Heart left ventricle (tissue), 16 donors: ENCODE results near the gene RACK1. TPM values are rescaled to one million over a fixed set of nuclear protein-coding genes. Genes with fewer than 3 reads are reported as not detected.
A peak's percentile ranks its signal among the peaks of the same experiment; 100 is the strongest.

Experiments
- ATAC-seq, 4 donors: fragments of 200-7000 bp; cut with Tn5 transposase; one replicate each; pipeline ENCODE4 v1.9.1; 2020 to 2022; ENCODE audit warnings: moderate library complexity in 4 of 4, mild to moderate bottlenecking in 3 of 4, moderate number of reproducible peaks in 1 of 4
- DNase-seq, 5 donors: peaks; one replicate each; pipeline ENCODE4 v3.0.0-alpha.2; 2020
- H3K27ac ChIP-seq, 12 donors: fragments of 200-600 bp; sonication (generic) in 4 of 12; one replicate each; pipeline versions ENCODE4 v1.5.0 to v1.8.0; 2016 to 2022; ENCODE audit warnings: mild to moderate bottlenecking in 2 of 12
- H3K27me3 ChIP-seq, 9 donors: fragments of 200-600 bp; sonication (generic) in 2 of 9; one replicate each; pipeline versions ENCODE4 v1.5.1 to v1.8.0; 2016 to 2022; ENCODE audit warnings: mild to moderate bottlenecking in 3 of 9
- H3K36me3 ChIP-seq, 9 donors: fragments of 200-600 bp; sonication (generic) in 2 of 9; one replicate each; pipeline versions ENCODE4 v1.5.0 to v1.8.0; 2018 to 2022; ENCODE audit warnings: mild to moderate bottlenecking in 2 of 9
- H3K4me1 ChIP-seq, 12 donors: fragments of 200-600 bp; sonication (generic) in 4 of 12; one replicate each; pipeline versions ENCODE4 v1.5.0 to v1.8.0; 2016 to 2022; ENCODE audit warnings: mild to moderate bottlenecking in 3 of 12
- H3K4me3 ChIP-seq, 12 donors: fragments of 200-600 bp; sonication (generic) in 4 of 12; one replicate each; pipeline versions ENCODE4 v1.5.0 to v1.8.0; 2017 to 2022; ENCODE audit warnings: mild to moderate bottlenecking in 9 of 12, moderate library complexity in 4 of 12
- H3K9me3 ChIP-seq, 12 donors: fragments of 200-600 bp; sonication (generic) in 4 of 12; one replicate each; pipeline versions ENCODE4 v1.5.0 to v1.8.0; 2016 to 2022; ENCODE audit warnings: mild to moderate bottlenecking in 1 of 12
- CTCF ChIP-seq, 12 donors: fragments of 200-600 bp; sonication (generic) in 4 of 12; IDR thresholded peaks; one replicate each; pipeline versions ENCODE4 v1.5.0 to v1.8.0; 2018 to 2022; ENCODE audit warnings: antibody characterized with exemption in 12 of 12, mild to moderate bottlenecking in 5 of 12
- POLR2A ChIP-seq, 2 donors: fragments of 450-650 bp; IDR thresholded peaks; one replicate each; pipeline ENCODE4 v1.6.1; 2017; ENCODE audit warnings: antibody characterized with exemption in 2 of 2, mild to moderate bottlenecking in 2 of 2, moderate library complexity in 2 of 2
- WGBS, 4 donors: extraction: QIAGEN DNeasy Blood & Tissue Kit in 2 of 4; methylation state at CpG; one replicate each; pipeline versions ENCODE4 v1.1.5 to v1.1.7; 2013 to 2018; 5-methylcytosine and 5-hydroxymethylcytosine counted together
- intact Hi-C, 10 donors: fragments of 100-400 bp; cut with DNase I; formaldehyde crosslinking; loops; one replicate each; pipeline versions ENCODE4 v1.11.1 to v1.14.2; 2022
- polyA plus RNA-seq, 2 donors: library from polyadenylated mRNA; stranded (reverse); fragments of 200-250 nt; gene quantifications; one replicate each; pipeline ENCODE4 v1.2.3, GENCODE V29; 2013
- total RNA-seq, 9 donors: library from RNA; depleted of rRNA in 2 of 9; stranded (reverse); fragments of >200 nt in 2 of 9; fragmentation: NEBNext Ultra II Directional in 3 of 9; extraction: Animal tissue kit (Norgen Biotek cat#: 25700) in 3 of 9; gene quantifications; one replicate each; pipeline versions ENCODE4 v1.1.0 to v1.2.4, GENCODE V29; 2016 to 2023
- donor health status: ischemic (EF 13 %, LVEDD 7.1; RV severe dilation, severe dysfunction).
- donor health status: healthy with polysubstance abuse.
- donor health status: DM: no; HTN: yes; CAD: no.
- donor health status: DM: no; HTN: no; CAD: no.
- donor health status: ischemic (EF 25% LVEDD 6.9; RV normal size, moderate dysfunction).
- donor health status: ischemic (EF 25% LVEDD 5.7; RV mildly dilated, moderate dysfunction).
- donor health status: healthy.
- donor health status: DM: yes; HTN: yes; CAD: no.
- donor health status: ischemic (EF 35%, LVEDD 5.7; RV mildly dilated, moderate dysfunction).
- donor health status: nonischemic (EF 11% LVEDD 7.7; RV severe dilation, severe dysfunction).
- donor health status: DM: yes; HTN: yes; CAD: no.
- donor health status: PGD.
- donor health status: ischemic (EF 29% LVEDD 5.4; RV normal size, mild dysfunction).
- donor health status: nonischemic (EF 23%, LVEDD 6.1; RV moderate dilation, normal function).

Gene RACK1
- total and polyA plus RNA-seq, 11 donors = 560 to 2,287 (median 862) TPM

GRCh38 chr5:181221792-181222629, 21.7 kb downstream of the RACK1 start:
- peak; percentile 57 to 70 (median 68) for ATAC-seq
- peak; percentile 89 to 94 (median 92) for DNase-seq
- 3 to 7% (median 5%) methylated on average over 42 to 50 of the region's 50 CpGs for WGBS, 4 donors
- intact Hi-C loops = loop anchor here in 8 of 10 donors (1.0 to 5.0 kb wide), 8 partner anchors 15 to 40 kb away; partner anchors contain the start of gene TRIM52 (in 2 of the 8)
- no peaks in the 10 kb centered on the region for H3K9me3 ChIP-seq
- H3K27ac ChIP-seq = peak overlapping the region; percentile 92 to 100 (median 97)
- TF ChIP-seq CTCF (IDR thresholded peaks at IDR 0.05) = no peak
- TF ChIP-seq POLR2A (IDR thresholded peaks at IDR 0.05) = no peak
- peaks cover 0 to 59% (median 18%) of the 10 kb centered on the region in 12 donors for H3K4me1 ChIP-seq
- H3K36me3 ChIP-seq = peaks cover 0 to 9% (median 3%) of the 10 kb centered on the region in 9 donors
- peak overlapping the region; percentile 30 to 96 (median 83) for H3K4me3 ChIP-seq
- H3K27me3 ChIP-seq = no peaks in the 10 kb centered on the region

- no peak for DNase-seq
- intact Hi-C loops = loop anchor here in 3 of 10 donors (5.0 kb wide), 2 partner anchors 34 to 41 kb away; partner anchors contain the start of gene TRIM52 (in 2 of the 3)
- peak overlapping the region in 6 of 12 donors; percentile 70 to 93 (median 82) for H3K4me3 ChIP-seq
- peak overlapping the region in 9 of 12 donors; percentile 92 to 100 (median 97) for H3K27ac ChIP-seq
- H3K36me3 ChIP-seq = peaks cover 0 to 2% (median 0%) of the 10 kb centered on the region in 9 donors
- 58 to 74% (median 67%) methylated on average over 19 to 27 of the region's 27 CpGs for WGBS, 4 donors
- TF ChIP-seq CTCF (IDR thresholded peaks at IDR 0.05) (no peak), POLR2A (IDR thresholded peaks at IDR 0.05) (no peak)
- no peaks in the 10 kb centered on the region for H3K9me3 ChIP-seq
- no peaks in the 10 kb centered on the region for H3K27me3 ChIP-seq
- peaks cover 0 to 65% (median 25%) of the 10 kb centered on the region in 12 donors for H3K4me1 ChIP-seq
- no peak for ATAC-seq
Measured at GRCh38 chr5:181221105-181221791, 22.5 kb downstream of the RACK1 start.

DNA sequence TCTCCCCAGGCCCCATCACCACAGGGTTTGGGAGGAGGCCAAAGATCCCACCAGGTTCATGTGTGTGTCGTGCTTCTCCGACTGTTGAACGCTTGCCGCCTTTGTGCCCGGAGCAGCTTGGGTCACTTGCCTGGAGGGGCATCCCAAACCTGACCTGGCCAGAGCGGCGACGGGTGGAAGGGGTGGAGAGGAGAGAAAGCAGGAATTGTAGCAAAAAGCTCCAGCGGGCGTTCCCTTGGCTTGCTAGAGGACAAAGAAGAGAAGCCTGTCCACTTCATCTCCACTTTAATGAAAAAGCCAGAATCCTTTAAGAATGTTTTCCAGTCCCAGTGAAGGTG, 23.6 kb downstream of the RACK1 start:
- no peak overlapping the region for H3K27ac ChIP-seq
- H3K4me3 ChIP-seq = no peak overlapping the region
- intact Hi-C loops = loop anchor here in 3 of 10 donors (5.0 kb wide), 2 partner anchors 33 to 42 kb away; partner anchors contain the start of gene TRIM52 (in 2 of the 3)
- H3K36me3 ChIP-seq = no peaks in the 10 kb centered on the region
- TF ChIP-seq POLR2A (IDR thresholded peaks at IDR 0.05) (no peak), CTCF (IDR thresholded peaks at IDR 0.05) (no peak)
- H3K27me3 ChIP-seq = no peaks in the 10 kb centered on the region
- no peaks in the 10 kb centered on the region for H3K9me3 ChIP-seq
- peaks cover 0 to 59% (median 28%) of the 10 kb centered on the region in 12 donors for H3K4me1 ChIP-seq
- no peak for DNase-seq
- no peak for ATAC-seq
- 91 to 95% (median 93%) methylated on average over 10 of the region's 10 CpGs for WGBS, 4 donors
